ENCODE measurements around the gene MEPCE.

DNA sequence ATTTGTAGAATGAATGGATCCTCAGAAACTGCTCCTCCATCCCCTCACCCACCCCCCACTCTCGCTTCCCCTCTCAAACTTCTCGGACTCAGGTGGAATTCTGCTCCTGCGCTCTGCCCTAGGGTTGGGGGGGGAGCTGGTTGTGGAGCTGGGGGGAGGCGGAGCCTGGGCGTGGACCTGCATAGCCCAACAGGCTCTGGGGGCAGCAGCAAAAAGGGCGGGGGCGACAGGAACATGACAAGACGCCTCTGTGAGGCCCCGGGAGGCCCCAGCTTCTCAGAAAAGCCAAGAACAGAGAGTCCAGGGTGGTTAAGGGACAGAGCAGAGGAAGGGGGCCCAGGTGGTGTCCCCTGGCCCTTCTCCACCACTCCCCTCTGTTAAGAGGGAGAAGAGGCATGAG lies 45.9 kb downstream of the MEPCE start:
- TF ChIP-seq POLR2A (IDR thresholded peaks at IDR 0.05; ENCODE audit: low read length): peak; percentile 47
- no peak for TF ChIP-seq GATA1 (IDR thresholded peaks at IDR 0.05; ENCODE audit: low read depth, low read length)
